GM21737 (cell line): ENCODE data around the gene COA1.
"Not testable (repeated sequence)": the region's sequence is repeated elsewhere in the genome, so short reads cannot be mapped to it uniquely, and the experiment has no call there.

Experiments used
- ATAC-seq: cut with Tn5 transposase; IDR thresholded peaks from one replicate; pipeline ENCODE4 v1.9.1; 2021; ENCODE audit warnings: mild to moderate bottlenecking, moderate library complexity; ENCODE audit not compliant: unreplicated experiment

COA1 gene

DNA sequence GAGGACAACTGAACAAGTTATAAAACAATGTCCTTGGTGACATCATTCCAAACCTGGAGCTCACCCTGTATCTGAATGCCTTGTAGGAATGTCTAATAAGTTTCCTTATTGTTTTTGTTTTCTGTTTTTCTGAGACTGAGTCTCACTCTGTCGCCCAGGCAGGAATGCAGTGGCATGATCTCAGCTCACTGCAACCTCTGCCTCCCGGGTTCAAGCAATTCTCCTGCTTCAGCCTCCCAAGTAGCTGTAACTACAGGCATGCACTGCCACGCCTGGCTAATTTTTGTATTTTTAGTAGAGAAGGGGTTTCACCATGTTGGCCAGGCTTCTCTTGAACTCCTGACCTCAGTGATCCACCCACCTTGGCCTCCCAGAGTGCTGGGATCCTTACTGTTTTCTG, 2.2 kb upstream of the COA1 start:
- not testable (repeated sequence) for ATAC-seq

DNA sequence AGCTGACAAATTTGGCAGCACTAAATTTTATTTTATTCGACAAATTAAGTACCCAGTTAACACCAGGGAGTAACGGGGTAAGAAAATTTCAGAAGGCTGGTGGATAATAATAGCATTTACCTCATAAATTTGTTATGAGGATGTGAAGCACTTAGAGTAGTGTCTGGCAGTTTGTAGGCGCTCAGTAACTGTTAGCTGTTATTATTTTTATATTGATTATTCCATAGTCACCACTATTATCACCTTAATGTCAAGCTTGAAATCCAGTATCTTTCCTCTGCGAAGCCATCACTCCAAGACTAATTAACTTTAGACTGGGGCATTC, 563 bp upstream of the COA1 start:
- ATAC-seq: peak; percentile 1

DNA sequence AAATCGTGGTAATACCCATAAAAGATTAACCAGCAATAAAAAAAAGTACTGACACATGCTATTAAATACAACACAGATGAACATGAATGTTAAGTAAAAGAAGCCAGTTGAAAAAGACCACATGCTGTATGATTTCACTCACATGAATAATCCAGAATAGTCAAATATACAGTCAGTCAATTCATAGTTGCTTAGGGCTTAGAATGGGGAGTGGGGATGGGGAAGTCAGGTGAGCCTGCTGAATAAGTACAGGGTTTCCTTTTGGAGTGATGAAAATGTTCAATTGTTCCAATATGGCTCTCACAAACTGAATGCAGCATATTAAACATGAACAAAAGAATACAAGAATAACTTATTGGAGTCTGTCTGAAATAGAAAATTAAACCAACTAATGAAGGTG, 1.8 kb downstream of the COA1 start:
- ATAC-seq: no peak

DNA sequence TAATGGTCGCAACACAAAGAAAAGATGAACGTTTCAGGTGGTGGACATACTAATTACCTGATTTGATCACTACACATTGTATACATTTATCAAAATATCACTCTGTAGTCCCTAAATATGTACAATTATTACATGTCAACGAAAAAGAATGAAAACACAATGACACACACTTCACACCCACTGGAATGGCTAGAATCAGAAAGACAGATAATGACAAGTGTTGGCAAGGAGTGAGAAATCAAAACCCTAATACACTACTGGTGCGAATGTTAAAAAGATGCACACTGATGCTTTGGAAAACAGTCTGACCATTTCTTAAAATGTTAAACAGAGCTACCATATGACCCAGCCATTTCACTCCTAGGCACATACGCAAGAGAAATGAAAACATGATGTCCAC, 2.3 kb downstream of the COA1 start:
- ATAC-seq: no peak

- ATAC-seq: no peak
These were observed 2.9 kb downstream of the COA1 start for GRCh38 chr7:43726466-43726865.

DNA sequence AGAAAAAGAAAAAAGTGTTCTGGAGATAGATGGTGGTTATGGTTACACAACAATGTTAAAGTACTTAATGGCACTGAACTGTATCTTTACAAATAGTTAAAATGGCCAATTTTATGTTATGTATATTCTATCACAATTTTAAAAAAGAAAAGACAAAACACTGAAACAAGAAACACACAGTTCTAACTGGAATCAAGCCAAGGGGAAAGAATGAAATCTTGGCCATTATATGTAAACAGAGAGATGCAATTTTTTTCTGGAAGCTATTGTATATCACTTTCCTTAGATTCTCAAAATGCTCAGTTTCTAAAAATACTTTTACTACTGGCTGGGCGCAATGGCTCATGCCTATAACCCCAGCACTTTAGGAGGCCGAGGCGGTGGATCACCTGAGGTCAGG, 4.1 kb downstream of the COA1 start:
- no peak for ATAC-seq

DNA sequence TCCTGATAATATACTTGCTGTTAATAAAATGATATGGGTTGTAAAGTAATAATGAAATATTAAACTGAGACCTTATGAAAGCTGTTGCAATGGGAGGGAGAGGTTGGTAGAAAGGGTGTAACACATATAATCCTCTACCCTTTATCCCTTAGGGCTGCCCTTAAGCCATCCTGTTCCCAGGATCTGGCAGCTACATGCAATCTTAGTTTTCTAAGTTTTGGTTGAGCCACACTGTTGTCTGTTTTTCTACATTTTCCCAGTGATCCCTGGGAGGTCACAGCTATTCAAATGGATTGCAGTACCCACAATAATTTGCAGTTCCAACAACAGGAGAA, 6.3 kb downstream of the COA1 start:
- no peak for ATAC-seq

- ATAC-seq: no peak
These were observed 8.0 kb downstream of the COA1 start for GRCh38 chr7:43721193-43721806.

DNA sequence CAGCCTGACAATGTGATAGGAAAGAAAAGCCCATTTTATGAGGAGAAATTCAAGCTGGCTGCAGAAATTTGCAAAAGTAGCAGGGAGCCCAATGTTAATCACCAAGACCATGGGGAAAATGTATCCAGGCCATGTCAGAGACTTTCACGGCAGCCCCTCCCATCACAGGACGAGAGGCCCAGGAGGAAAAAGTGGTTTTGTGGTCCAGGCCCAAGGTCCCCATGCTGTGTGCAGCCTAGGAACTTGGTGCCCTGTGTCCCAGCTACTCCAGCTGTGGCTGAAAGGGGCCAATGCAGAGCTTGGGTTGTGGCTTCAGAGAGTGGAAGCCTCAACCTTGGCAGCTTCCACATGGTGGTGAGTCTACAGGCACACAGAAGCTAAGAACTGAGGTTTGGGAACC, 12.7 kb downstream of the COA1 start:
- ATAC-seq: no peak

DNA sequence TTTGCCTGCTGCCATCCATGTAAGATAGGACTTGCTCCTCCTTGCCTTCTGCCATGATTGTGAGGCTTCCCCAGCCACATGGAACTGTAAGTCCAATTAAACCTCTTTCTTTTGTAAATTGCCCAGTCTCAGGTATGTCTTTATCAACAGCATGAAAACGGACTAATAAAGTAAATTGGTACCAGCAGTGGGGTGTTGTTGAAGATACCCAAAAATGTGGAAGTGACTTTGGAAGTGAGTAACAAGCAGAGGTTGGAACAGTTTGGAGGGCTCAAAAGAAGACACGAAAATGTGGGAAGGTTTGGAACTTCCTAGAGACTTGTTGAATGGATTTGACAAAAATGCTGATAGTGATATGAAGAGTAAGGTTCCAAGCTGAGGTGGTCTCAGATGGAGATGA, 13.4 kb downstream of the COA1 start:
- ATAC-seq: not testable (repeated sequence)

GRCh38 chr7:43711503-43711902, 17.8 kb downstream of the COA1 start:
- no peak for ATAC-seq

DNA sequence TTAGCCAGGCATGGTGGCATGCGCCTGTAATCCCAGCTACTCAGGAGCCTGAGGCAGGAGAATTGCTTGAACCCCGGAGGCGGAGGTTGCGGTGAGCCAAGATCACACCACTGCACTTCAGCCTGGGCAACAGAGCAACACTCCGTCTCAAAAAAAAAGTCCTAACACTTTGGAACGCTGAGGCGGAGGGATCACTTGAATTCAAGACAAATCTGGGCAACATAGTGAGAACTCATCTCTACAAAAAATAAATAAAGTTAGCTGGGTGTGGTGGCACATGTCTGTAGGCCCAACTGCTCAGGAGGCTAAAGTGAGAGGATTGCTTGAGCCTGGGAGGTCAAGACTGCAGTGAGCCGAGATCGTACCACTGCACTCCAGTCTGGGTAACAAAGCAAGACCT, 21.3 kb downstream of the COA1 start:
- not testable (repeated sequence) for ATAC-seq

GRCh38 chr7:43703573-43703972, 25.8 kb downstream of the COA1 start:
- ATAC-seq: no peak

- no peak for ATAC-seq
These were observed 26.3 kb downstream of the COA1 start for GRCh38 chr7:43702974-43703373.

- ATAC-seq: no peak
These were observed 27.4 kb downstream of the COA1 start for GRCh38 chr7:43701929-43702328.

- no peak for ATAC-seq
These were observed 27.8 kb downstream of the COA1 start for GRCh38 chr7:43701500-43701854.

GRCh38 chr7:43700646-43701499, 28.4 kb downstream of the COA1 start:
- ATAC-seq: no peak

DNA sequence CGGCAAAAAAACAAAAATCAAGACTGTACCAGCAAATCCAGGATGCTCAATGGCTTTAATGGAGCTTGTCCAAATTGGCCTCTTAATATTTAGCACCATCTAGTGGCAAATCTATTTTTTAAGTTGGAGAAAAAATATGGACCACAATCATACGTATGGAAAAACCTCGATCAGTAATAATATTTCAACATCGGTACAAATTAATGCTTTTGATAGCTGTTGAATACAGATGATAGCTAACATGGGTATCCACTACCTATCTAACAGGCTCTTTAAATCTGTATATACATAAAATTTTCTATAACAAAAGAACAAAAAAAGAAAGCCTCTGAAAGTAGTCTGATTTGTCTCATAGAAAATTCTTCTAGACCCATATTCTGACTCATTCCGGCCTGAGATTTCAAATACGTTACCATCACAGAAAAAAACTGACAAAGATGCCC, 29.2 kb downstream of the COA1 start:
- ATAC-seq: peak; percentile 53

GRCh38 chr7:43698460-43699255, 30.7 kb downstream of the COA1 start:
- no peak for ATAC-seq

GRCh38 chr7:43697690-43698089, 31.6 kb downstream of the COA1 start:
- ATAC-seq: no peak

- no peak for ATAC-seq
These were observed 34.0 kb downstream of the COA1 start for GRCh38 chr7:43695365-43695764.

DNA sequence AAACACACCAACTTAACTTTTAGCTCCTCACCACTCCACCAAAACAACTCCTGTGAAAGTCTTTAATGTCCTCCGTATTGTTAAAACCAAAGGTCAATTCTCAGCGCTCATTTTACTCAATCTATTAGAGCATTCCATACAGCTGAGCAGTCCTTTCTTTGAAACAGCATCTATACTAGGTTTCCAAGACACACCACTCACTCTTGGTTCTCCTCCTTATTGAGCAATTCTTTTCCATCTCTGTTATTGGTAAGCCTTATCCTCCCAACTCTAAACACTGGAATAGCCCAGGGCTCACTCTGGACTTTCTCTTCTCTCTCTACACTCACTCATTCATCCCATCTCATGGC, 34.9 kb downstream of the COA1 start:
- no peak for ATAC-seq
